ENCODE measurements around the gene CLASP1.

DNA sequence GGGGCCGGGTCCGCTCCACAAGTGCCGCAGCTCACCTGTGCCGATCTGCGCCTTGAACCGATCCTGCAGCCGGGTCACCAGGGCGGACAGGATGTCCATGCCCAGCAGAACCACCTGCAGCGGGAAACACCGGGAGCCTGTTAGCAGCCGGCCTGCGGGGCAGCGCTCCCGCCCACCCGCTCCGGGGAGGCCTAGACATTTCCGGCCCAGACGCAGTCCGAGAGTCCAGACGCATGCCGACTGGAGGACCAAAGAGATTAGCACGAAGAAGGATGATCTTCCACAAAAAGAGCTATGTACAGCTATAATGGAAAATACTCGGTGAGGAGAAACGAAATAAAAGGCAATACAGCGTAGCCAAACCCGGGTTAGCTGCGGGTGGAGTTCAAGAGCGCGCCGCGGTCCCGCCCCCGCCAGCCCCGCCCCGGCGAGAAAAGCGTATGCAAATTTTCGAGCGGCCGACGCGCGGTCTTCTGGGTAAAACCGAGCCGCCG lies 119.0 kb downstream of the CLASP1 start:
- TF ChIP-seq EZH2 (IDR thresholded peaks at IDR 0.05; ENCODE audit: borderline replicate concordance, low read length) = no peak
- TF ChIP-seq, protein P1, sequence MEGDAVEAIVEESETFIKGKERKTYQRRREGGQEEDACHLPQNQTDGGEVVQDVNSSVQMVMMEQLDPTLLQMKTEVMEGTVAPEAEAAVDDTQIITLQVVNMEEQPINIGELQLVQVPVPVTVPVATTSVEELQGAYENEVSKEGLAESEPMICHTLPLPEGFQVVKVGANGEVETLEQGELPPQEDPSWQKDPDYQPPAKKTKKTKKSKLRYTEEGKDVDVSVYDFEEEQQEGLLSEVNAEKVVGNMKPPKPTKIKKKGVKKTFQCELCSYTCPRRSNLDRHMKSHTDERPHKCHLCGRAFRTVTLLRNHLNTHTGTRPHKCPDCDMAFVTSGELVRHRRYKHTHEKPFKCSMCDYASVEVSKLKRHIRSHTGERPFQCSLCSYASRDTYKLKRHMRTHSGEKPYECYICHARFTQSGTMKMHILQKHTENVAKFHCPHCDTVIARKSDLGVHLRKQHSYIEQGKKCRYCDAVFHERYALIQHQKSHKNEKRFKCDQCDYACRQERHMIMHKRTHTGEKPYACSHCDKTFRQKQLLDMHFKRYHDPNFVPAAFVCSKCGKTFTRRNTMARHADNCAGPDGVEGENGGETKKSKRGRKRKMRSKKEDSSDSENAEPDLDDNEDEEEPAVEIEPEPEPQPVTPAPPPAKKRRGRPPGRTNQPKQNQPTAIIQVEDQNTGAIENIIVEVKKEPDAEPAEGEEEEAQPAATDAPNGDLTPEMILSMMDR (IDR thresholded peaks at IDR 0.05; ENCODE audit: low read length) = no peak

Measured in OCI-LY1 (cell line).